ENCODE results near the gene PTEN.

DNA sequence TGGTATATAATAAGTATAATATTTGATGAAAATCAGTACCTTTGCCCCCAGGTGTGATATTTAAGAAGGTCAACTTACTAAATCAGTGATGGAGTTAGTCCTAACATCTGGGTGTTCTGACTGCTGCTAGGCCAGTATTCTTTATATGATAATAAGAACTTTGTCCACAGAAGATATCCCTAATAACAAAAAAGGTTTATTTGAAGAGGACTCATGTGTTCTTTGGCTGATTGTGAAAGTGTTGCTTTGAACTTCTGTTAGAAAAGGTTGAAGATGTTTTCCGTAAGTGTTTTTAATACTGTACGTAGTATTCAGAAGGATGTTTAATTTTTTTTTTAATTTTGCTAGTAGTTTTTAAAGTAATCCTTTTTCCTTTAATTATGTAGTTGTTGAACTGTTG lies 10.2 kb downstream of the PTEN start:
- TF ChIP-seq, protein P1, sequence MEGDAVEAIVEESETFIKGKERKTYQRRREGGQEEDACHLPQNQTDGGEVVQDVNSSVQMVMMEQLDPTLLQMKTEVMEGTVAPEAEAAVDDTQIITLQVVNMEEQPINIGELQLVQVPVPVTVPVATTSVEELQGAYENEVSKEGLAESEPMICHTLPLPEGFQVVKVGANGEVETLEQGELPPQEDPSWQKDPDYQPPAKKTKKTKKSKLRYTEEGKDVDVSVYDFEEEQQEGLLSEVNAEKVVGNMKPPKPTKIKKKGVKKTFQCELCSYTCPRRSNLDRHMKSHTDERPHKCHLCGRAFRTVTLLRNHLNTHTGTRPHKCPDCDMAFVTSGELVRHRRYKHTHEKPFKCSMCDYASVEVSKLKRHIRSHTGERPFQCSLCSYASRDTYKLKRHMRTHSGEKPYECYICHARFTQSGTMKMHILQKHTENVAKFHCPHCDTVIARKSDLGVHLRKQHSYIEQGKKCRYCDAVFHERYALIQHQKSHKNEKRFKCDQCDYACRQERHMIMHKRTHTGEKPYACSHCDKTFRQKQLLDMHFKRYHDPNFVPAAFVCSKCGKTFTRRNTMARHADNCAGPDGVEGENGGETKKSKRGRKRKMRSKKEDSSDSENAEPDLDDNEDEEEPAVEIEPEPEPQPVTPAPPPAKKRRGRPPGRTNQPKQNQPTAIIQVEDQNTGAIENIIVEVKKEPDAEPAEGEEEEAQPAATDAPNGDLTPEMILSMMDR (IDR thresholded peaks at IDR 0.05), result no peak
- no peak for TF ChIP-seq POLR2AphosphoS5 (IDR thresholded peaks at IDR 0.05)

Data from stomach (tissue), 4 donors.